CD4-positive, alpha-beta memory T cell (primary cell): ENCODE data around the gene PSMB10. TPM values are rescaled to one million over a fixed set of nuclear protein-coding genes. Genes with fewer than 3 reads are reported as not detected.

Source experiments
- CTCF ChIA-PET: fragments of 350-600 bp; sonication (Branson Sonifier 250); formaldehyde crosslinking; loops from one replicate; lab custom pipeline; 2021; ENCODE audit warnings: inconsistent platforms; ENCODE audit not compliant: partially characterized antibody; lab: Charles Lee
- POLR2A ChIA-PET: fragments of 350-600 bp; sonication (Branson Sonifier 250); formaldehyde crosslinking; loops from one replicate; lab custom pipeline; 2021; ENCODE audit not compliant: partially characterized antibody; lab: Charles Lee
- DNase-seq, 5 donors: peaks; one replicate each; pipeline versions ENCODE4 v3.0.0 to v3.0.0-alpha.2; 2020 to 2022; ENCODE audit warnings: mixed read lengths in 1 of 5
- H3K27ac ChIP-seq: one replicate; pipeline ENCODE4 v1.7.0; 2013; ENCODE audit warnings: low read depth, low read length
- H3K27me3 ChIP-seq: 2 replicates; pipeline ENCODE4 v1.7.0; 2013; ENCODE audit warnings: mild to moderate bottlenecking, low read length, moderate library complexity; ENCODE audit not compliant: insufficient read depth
- H3K36me3 ChIP-seq: 2 replicates; pipeline ENCODE4 v1.7.0; 2013; ENCODE audit warnings: mild to moderate bottlenecking, low read length, moderate library complexity; ENCODE audit not compliant: insufficient read depth
- H3K4me1 ChIP-seq: 2 replicates; pipeline ENCODE4 v1.7.0; 2013; ENCODE audit warnings: mild to moderate bottlenecking, low read length, moderate library complexity; ENCODE audit not compliant: insufficient read depth
- H3K4me3 ChIP-seq, 2 donors: one replicate each; pipeline ENCODE4 v1.7.0; 2013; ENCODE audit warnings: low read length in 2 of 2, mild to moderate bottlenecking in 1 of 2
- H3K9me3 ChIP-seq, 2 donors: one replicate each; pipeline ENCODE4 v1.7.0; 2013; ENCODE audit warnings: low read length in 2 of 2, control low read depth in 1 of 2; ENCODE audit not compliant: control insufficient read depth in 1 of 2
- H3K27ac Mint-ChIP-seq, 7 donors: one replicate each; pipeline ENCODE4 v1.8.0; 2020 to 2021; ENCODE audit warnings: mixed read lengths in 7 of 7, mild to moderate bottlenecking in 6 of 7, inconsistent platforms in 3 of 7, moderate library complexity in 3 of 7
- H3K27me3 Mint-ChIP-seq, 2 donors: one replicate each; pipeline ENCODE4 v1.8.0; 2020 to 2021; ENCODE audit warnings: mixed read lengths in 2 of 2
- H3K36me3 Mint-ChIP-seq, 2 donors: one replicate each; pipeline ENCODE4 v1.8.0; 2020 to 2021; ENCODE audit warnings: mixed read lengths in 2 of 2, inconsistent platforms in 1 of 2, mild to moderate bottlenecking in 1 of 2
- H3K4me1 Mint-ChIP-seq, 4 donors: one replicate each; pipeline ENCODE4 v1.8.0; 2020 to 2021; ENCODE audit warnings: mixed read lengths in 4 of 4, mild to moderate bottlenecking in 1 of 4
- H3K4me3 Mint-ChIP-seq, 8 donors: one replicate each; pipeline ENCODE4 v1.8.0; 2020 to 2021; ENCODE audit warnings: mixed read lengths in 8 of 8, mild to moderate bottlenecking in 7 of 8, moderate library complexity in 6 of 8, inconsistent platforms in 3 of 8
- H3K9me3 Mint-ChIP-seq, 8 donors: one replicate each; pipeline ENCODE4 v1.8.0; 2020 to 2021; ENCODE audit warnings: mixed read lengths in 8 of 8, mild to moderate bottlenecking in 5 of 8, inconsistent platforms in 3 of 8, moderate library complexity in 1 of 8
- intact Hi-C: fragments of 100-400 bp; cut with micrococcal nuclease; formaldehyde crosslinking; loops from one replicate; pipeline ENCODE4 v1.15.1; 2023
- polyA plus RNA-seq, 2 donors: library from polyadenylated mRNA; unstranded; fragments of 300-500 nt; fragmentation: Illumina TruSeq; gene quantifications; one replicate each; pipeline ENCODE4 v1.2.3, GENCODE V29; 2021
- total RNA-seq, 2 experiments: library from RNA; stranded (reverse); gene quantifications; one replicate each; pipeline ENCODE4 v1.2.3, GENCODE V29; 2021

PSMB10 gene
- total and polyA plus RNA-seq, 4 experiments from 2014 or later = 147 to 777 (median 306) TPM

DNA sequence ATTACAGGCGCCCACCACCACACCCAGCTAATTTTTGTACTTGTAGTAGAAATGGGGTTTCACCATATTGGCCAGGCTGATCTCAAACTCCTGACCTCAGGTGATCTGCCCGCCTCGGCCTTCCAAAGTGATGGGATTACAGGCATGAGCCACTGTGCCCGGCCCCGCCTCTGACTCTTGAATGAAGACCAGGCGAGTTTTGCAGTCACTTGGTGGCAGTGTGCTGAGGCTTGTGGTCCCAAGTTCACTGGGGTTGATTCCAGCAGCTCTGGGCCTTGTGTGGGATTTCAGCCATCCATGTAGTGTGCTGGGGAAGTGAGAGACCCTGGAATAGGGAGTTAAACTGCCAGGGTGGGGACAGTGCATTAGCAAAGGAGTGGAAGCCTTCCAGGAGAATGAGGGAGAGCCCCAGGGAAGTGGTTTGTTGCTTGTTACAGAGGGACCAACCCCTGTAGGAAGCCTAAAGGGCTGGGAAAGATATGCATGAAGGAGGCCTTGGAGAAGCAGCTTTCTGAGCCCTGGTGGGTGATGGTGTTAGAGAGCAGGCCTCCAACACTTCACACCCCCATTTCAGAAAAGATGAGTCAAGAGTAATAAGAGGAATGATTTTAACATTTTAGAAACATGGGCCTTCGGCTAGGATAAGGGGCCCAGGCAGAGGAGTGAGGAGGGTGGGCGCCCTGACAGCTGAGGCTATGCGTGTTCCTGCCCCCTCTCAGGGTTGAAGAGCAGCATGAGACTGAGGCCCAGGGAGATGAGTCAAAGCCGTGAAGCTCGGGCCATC is 29.1 kb downstream of the PSMB10 start:
- ChIA-PET CTCF (interaction anchor here (1.1 to 2.0 kb wide), 2 partner anchors 19 to 91 kb away, joined by 3 to 4 read pairs; no protein-coding TSS in a partner anchor), POLR2A (interaction anchor here (0.6 to 1.2 kb wide), 4 partner anchors 10 to 731 kb away, joined by 3 to 4 read pairs (median 3); partner anchors contain the start of gene PSMB10)
- Mint-ChIP-seq H3K4me3 (no peak overlapping the region), H3K9me3 (no peaks in the 10 kb centered on the region), H3K27me3 (no peaks in the 10 kb centered on the region), H3K4me1 (peaks cover 3 to 22% (median 10%) of the 10 kb centered on the region in 4 donors), H3K36me3 (peaks cover 12 to 22% of the 10 kb centered on the region in 2 donors), H3K27ac (peak overlapping the region in 2 of 7 donors; percentile 48 to 68)
- no peak overlapping the region for H3K27ac ChIP-seq
- H3K27me3 ChIP-seq = no peaks in the 10 kb centered on the region
- peaks cover 12% of the 10 kb centered on the region for H3K36me3 ChIP-seq
- no peaks in the 10 kb centered on the region for H3K4me1 ChIP-seq
- no peak for DNase-seq
- H3K4me3 ChIP-seq = no peak overlapping the region
- intact Hi-C loops = no loop called here
- no peaks in the 10 kb centered on the region for H3K9me3 ChIP-seq

GRCh38 chr16:67902831-67903230 is 33.8 kb downstream of the PSMB10 start:
- Histone ChIP-seq H3K27me3 (no peaks in the 10 kb centered on the region), H3K4me3 (no peak overlapping the region), H3K9me3 (no peaks in the 10 kb centered on the region), H3K36me3 (no peaks in the 10 kb centered on the region), H3K4me1 (no peaks in the 10 kb centered on the region), H3K27ac (no peak overlapping the region)
- intact Hi-C loops = no loop called here
- H3K9me3 Mint-ChIP-seq = no peaks in the 10 kb centered on the region
- peaks cover 4 to 14% of the 10 kb centered on the region in 2 donors for H3K36me3 Mint-ChIP-seq
- no peak for DNase-seq
- H3K4me1 Mint-ChIP-seq = peaks cover 3 to 15% (median 9%) of the 10 kb centered on the region in 4 donors
- H3K27ac Mint-ChIP-seq = peak overlapping the region in 3 of 7 donors; percentile 17 to 68 (median 36)
- H3K27me3 Mint-ChIP-seq = no peaks in the 10 kb centered on the region
- H3K4me3 Mint-ChIP-seq = no peak overlapping the region
- CTCF ChIA-PET = no interaction called here
- POLR2A ChIA-PET = interaction anchor here (0.7 to 1.0 kb wide), 2 partner anchors 31 kb away, joined by 3 read pairs; no protein-coding TSS in a partner anchor

DNA sequence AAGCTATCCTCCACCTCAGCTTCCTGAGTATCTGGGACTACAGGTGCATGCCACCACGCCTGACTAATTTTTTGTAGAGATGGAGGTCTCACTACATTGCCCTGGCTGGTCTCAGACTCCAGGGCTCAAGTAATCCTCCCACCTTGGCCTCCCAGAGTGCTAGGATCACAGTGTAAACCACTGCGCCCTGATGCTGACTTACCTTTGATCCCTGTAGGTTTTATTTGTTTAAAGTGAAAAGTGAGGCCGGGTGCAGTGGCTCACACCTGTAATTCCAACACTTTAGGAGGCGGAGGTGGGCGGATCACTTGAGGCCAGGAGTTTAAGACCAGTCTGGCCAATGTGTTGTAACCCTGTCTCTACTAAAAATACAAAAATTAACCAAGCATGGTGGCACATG is 34.9 kb downstream of the PSMB10 start:
- Histone ChIP-seq H3K27me3 (no peaks in the 10 kb centered on the region), H3K4me3 (no peak overlapping the region), H3K4me1 (no peaks in the 10 kb centered on the region), H3K36me3 (no peaks in the 10 kb centered on the region), H3K9me3 (no peaks in the 10 kb centered on the region), H3K27ac (no peak overlapping the region)
- Mint-ChIP-seq H3K9me3 (no peaks in the 10 kb centered on the region), H3K27me3 (no peaks in the 10 kb centered on the region), H3K36me3 (peaks cover 4 to 14% of the 10 kb centered on the region in 2 donors), H3K4me3 (no peak overlapping the region), H3K27ac (no peak overlapping the region), H3K4me1 (peaks cover 6 to 25% (median 15%) of the 10 kb centered on the region in 4 donors)
- ChIA-PET POLR2A (no interaction called here), CTCF (interaction anchor here (1.9 kb wide), 1 partner anchor 18 kb away, joined by 6 read pairs; no protein-coding TSS in a partner anchor)
- DNase-seq = no peak
- intact Hi-C loops = no loop called here

- H3K36me3 ChIP-seq = no peaks in the 10 kb centered on the region
- no peak for DNase-seq
- no peaks in the 10 kb centered on the region for H3K9me3 ChIP-seq
- peaks cover 19% of the 10 kb centered on the region for H3K4me1 ChIP-seq
- Mint-ChIP-seq H3K4me3 (peak overlapping the region in 2 of 8 donors; percentile 12 to 18), H3K27me3 (no peaks in the 10 kb centered on the region), H3K9me3 (no peaks in the 10 kb centered on the region), H3K4me1 (peaks cover 12 to 58% (median 43%) of the 10 kb centered on the region in 4 donors), H3K36me3 (peaks cover 0 to 11% of the 10 kb centered on the region in 2 donors), H3K27ac (peak overlapping the region in 3 of 7 donors; percentile 1 to 57 (median 5))
- ChIA-PET POLR2A (interaction anchor here (1.1 to 1.6 kb wide), 2 partner anchors 24 to 38 kb away, joined by 3 read pairs; partner anchors contain the start of gene EDC4), CTCF (interaction anchor here (1.2 to 1.8 kb wide), 5 partner anchors 10 to 81 kb away, joined by 3 to 14 read pairs (median 7); no protein-coding TSS in a partner anchor)
- intact Hi-C loops = no loop called here
- H3K27ac ChIP-seq = no peak overlapping the region
- no peak overlapping the region for H3K4me3 ChIP-seq
- no peaks in the 10 kb centered on the region for H3K27me3 ChIP-seq
These were observed 39.4 kb downstream of the PSMB10 start for GRCh38 chr16:67897231-67897630.

DNA sequence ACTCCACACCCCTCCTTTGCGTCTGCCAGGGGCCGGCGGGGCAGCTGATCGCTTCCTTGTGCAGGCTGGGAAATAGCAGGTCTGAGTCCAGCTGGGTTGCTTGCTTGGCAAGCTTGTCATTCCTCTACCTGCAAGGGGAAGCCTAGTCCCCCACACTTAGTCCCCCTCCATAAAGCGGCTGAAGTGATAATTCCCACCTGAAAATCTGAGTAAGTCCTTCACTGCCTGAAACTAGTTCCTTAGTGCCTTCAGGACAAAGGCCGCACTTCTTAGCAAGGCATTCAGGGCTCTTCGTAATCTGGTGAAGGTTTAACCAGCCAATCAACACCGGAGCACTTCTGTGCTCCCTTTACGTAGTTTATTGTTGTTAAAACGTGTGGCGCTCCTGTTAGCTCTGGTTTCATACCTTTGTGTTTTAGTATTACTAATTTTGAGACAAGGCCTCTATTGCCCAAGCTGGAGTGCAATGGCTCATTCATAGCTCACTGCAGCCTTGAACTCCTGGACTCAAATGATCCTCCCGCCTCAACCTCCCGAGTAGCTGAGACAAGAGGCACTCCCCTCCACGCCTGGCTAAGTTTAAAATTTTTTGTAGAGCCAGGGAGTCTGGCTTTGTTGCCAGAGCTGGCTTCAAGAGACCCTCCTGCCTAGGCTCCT is 42.8 kb downstream of the PSMB10 start:
- Histone ChIP-seq H3K4me3 (peak overlapping the region; percentile 64 to 90), H3K9me3 (no peaks in the 10 kb centered on the region), H3K4me1 (peaks cover 20% of the 10 kb centered on the region), H3K27ac (peak overlapping the region; percentile 95), H3K27me3 (no peaks in the 10 kb centered on the region), H3K36me3 (no peaks in the 10 kb centered on the region)
- CTCF ChIA-PET = interaction anchor here (3.8 kb wide), 1 partner anchor 11 kb away, joined by 24 read pairs; no protein-coding TSS in a partner anchor
- Mint-ChIP-seq H3K36me3 (peaks cover 0 to 10% of the 10 kb centered on the region in 2 donors), H3K27ac (peak overlapping the region; percentile 96 to 98 (median 97)), H3K4me3 (peak overlapping the region; percentile 89 to 98 (median 96)), H3K9me3 (no peaks in the 10 kb centered on the region), H3K4me1 (peaks cover 12 to 49% (median 40%) of the 10 kb centered on the region in 4 donors), H3K27me3 (no peaks in the 10 kb centered on the region)
- DNase-seq = peak in 1 of 5 donors; percentile 11
- intact Hi-C loops = loop anchor here (1.0 kb wide), 5 partner anchors 41 to 129 kb away; partner anchors contain the start of genes DDX28, DUS2, NUTF2 and RANBP10
- POLR2A ChIA-PET = interaction anchor here (1.5 to 3.4 kb wide), 3 partner anchors 35 to 60 kb away, joined by 5 to 28 read pairs (median 6); partner anchors contain the start of gene PSMB10

- no peaks in the 10 kb centered on the region for H3K27me3 ChIP-seq
- peak within 1 kb of the TSS; percentile 95 for H3K27ac ChIP-seq
- H3K27ac Mint-ChIP-seq = peak within 1 kb of the TSS; percentile 96 to 98 (median 97)
- H3K36me3 Mint-ChIP-seq = peaks cover 0 to 7% of the 10 kb centered on the region in 2 donors
- H3K9me3 Mint-ChIP-seq = no peaks in the 10 kb centered on the region
- H3K9me3 ChIP-seq = no peaks in the 10 kb centered on the region
- intact Hi-C loops = loop anchor here (1.0 kb wide), 5 partner anchors 42 to 130 kb away; partner anchors contain the start of genes DDX28, DUS2, NUTF2 and RANBP10
- POLR2A ChIA-PET = interaction anchor here (0.8 to 3.4 kb wide), 13 partner anchors 10 to 233 kb away, joined by 3 to 28 read pairs (median 4); partner anchors contain the start of genes ACD, CTRL, EDC4 and NFATC3
- H3K4me3 Mint-ChIP-seq = peak within 1 kb of the TSS; percentile 89 to 98 (median 96)
- no peaks in the 10 kb centered on the region for H3K27me3 Mint-ChIP-seq
- peaks cover 12 to 48% (median 39%) of the 10 kb centered on the region in 4 donors for H3K4me1 Mint-ChIP-seq
- no peaks in the 10 kb centered on the region for H3K36me3 ChIP-seq
- peaks cover 20% of the 10 kb centered on the region for H3K4me1 ChIP-seq
- H3K4me3 ChIP-seq = peak within 1 kb of the TSS; percentile 76 to 90
- CTCF ChIA-PET = interaction anchor here (1.0 to 3.8 kb wide), 3 partner anchors 10 to 148 kb away, joined by 3 to 24 read pairs (median 6); no protein-coding TSS in a partner anchor
- peak; percentile 86 to 95 (median 87) for DNase-seq
These were observed 43.5 kb downstream of the PSMB10 start, which contains the start of gene PSKH1 for GRCh38 chr16:67892899-67893742. Gene PSKH1, plus strand, starts transcription at chr16:67893254. Its CDS starts 15,496 bp downstream, at chr16:67908750.
